Fibroblast of lung (primary cell): ENCODE results near the gene TDRD9. TPM values are rescaled to one million over a fixed set of nuclear protein-coding genes. Genes with fewer than 3 reads are reported as not detected.

Experiments used
- DNase-seq, 2 donors: peaks; one replicate each; pipeline versions ENCODE4 v3.0.0 to v3.0.0-alpha.2; 2010; ENCODE audit warnings: low read depth in 2 of 2
- H2AFZ ChIP-seq: 2 replicates; pipeline ENCODE4 v1.5.1; 2012; ENCODE audit warnings: low read length, control low read depth, inconsistent platforms
- H3K27ac ChIP-seq: 2 replicates; pipeline ENCODE4 v1.5.1; 2011; ENCODE audit warnings: low read length, control low read depth; ENCODE audit not compliant: insufficient read depth
- H3K27me3 ChIP-seq: 2 replicates; pipeline ENCODE4 v1.5.1; 2011; ENCODE audit warnings: mild to moderate bottlenecking, low read length; ENCODE audit not compliant: control insufficient read depth, insufficient read depth
- H3K36me3 ChIP-seq: 2 replicates; pipeline ENCODE4 v1.5.1; 2011; ENCODE audit warnings: low read length; ENCODE audit not compliant: control insufficient read depth, insufficient read depth
- H3K4me1 ChIP-seq: 2 replicates; pipeline ENCODE4 v1.5.1; 2011; ENCODE audit warnings: low read length; ENCODE audit not compliant: control insufficient read depth, insufficient read depth; ENCODE audit errors: extremely low read depth
- H3K4me2 ChIP-seq: 2 replicates; pipeline ENCODE4 v1.5.1; 2011; ENCODE audit warnings: low read length, control low read depth; ENCODE audit not compliant: insufficient read depth; ENCODE audit errors: extremely low read depth
- H3K4me3 ChIP-seq, 4 experiments: fragments of 200-600 bp in 1 of 4; sonication (generic) in 1 of 4; replicated peaks in 1 of 4; 2 replicates each; pipeline ENCODE4 v1.5.1; 2011 to 2016; ENCODE audit warnings: low read length in 4 of 4, low read depth in 3 of 4, mild to moderate bottlenecking in 3 of 4, control low read depth in 2 of 4, inconsistent platforms in 1 of 4, mixed read lengths in 1 of 4; ENCODE audit not compliant: insufficient read depth in 1 of 4; ENCODE audit errors: control extremely low read depth in 1 of 4
- H3K79me2 ChIP-seq: 2 replicates; pipeline ENCODE4 v1.5.1; 2012; ENCODE audit warnings: mild to moderate bottlenecking, low read length, inconsistent platforms; ENCODE audit not compliant: control insufficient read depth, insufficient read depth
- H3K9ac ChIP-seq: 2 replicates; pipeline ENCODE4 v1.5.1; 2011; ENCODE audit warnings: mild to moderate bottlenecking, low read length, control low read depth; ENCODE audit not compliant: insufficient read depth
- H3K9me3 ChIP-seq: 2 replicates; pipeline ENCODE4 v1.5.1; 2012; ENCODE audit warnings: low read depth, low read length; ENCODE audit not compliant: control insufficient read depth, insufficient read depth
- H4K20me1 ChIP-seq: 2 replicates; pipeline ENCODE4 v1.5.1; 2011; ENCODE audit warnings: low read length; ENCODE audit not compliant: control insufficient read depth, insufficient read depth; ENCODE audit errors: extremely low read depth
- EZH2 ChIP-seq: IDR thresholded peaks from 2 replicates; pipeline ENCODE4 v1.5.1; 2012; ENCODE audit warnings: low read length, control low read depth, mild to moderate bottlenecking; ENCODE audit errors: missing control alignments
- polyA plus RNA-seq, 2 donors: library from polyadenylated mRNA; depleted of rRNA in 1 of 2; stranded (reverse) in 1 of 2; unstranded in 1 of 2; fragments of >200 nt; gene quantifications; 2 replicates each; pipeline ENCODE4 v1.2.1, GENCODE V29; 2011 to 2012; ENCODE audit warnings: missing spikeins in 1 of 2
- total RNA-seq: library from RNA; depleted of rRNA; stranded (reverse); fragments of >200 nt; gene quantifications from 2 replicates; pipeline ENCODE4 v1.2.1, GENCODE V29; 2014
- TF ChIP-seq, protein P1 (sequence below), 2 donors: IDR thresholded peaks in 1 of 2; conservative IDR thresholded peaks in 1 of 2; 1 replicate in 1 of 2; 2 replicates in 1 of 2; pipeline ENCODE4 v1.5.1; 2011 to 2012; ENCODE audit warnings: low read length in 2 of 2, control low read depth in 1 of 2, inconsistent platforms in 1 of 2, low read depth in 1 of 2, mild to moderate bottlenecking in 1 of 2

TDRD9 gene
- total and polyA plus RNA-seq, 2 donors (not counting 1 experiment from before 2014, with no cell fraction given) = 0.28 to 0.50 TPM

GRCh38 chr14:104049576-104050240 is 121.5 kb downstream of the TDRD9 start:
- Histone ChIP-seq H4K20me1 (no peaks in the 10 kb centered on the region), H3K79me2 (no peaks in the 10 kb centered on the region), H2AFZ (no peak overlapping the region), H3K9ac (no peak overlapping the region), H3K27me3 (no peaks in the 10 kb centered on the region), H3K4me3 (no peak overlapping the region), H3K4me2 (no peak overlapping the region), H3K9me3 (no peaks in the 10 kb centered on the region), H3K4me1 (no peaks in the 10 kb centered on the region), H3K36me3 (no peaks in the 10 kb centered on the region), H3K27ac (no peak overlapping the region)
- no peak for DNase-seq
- TF ChIP-seq, protein P1, sequence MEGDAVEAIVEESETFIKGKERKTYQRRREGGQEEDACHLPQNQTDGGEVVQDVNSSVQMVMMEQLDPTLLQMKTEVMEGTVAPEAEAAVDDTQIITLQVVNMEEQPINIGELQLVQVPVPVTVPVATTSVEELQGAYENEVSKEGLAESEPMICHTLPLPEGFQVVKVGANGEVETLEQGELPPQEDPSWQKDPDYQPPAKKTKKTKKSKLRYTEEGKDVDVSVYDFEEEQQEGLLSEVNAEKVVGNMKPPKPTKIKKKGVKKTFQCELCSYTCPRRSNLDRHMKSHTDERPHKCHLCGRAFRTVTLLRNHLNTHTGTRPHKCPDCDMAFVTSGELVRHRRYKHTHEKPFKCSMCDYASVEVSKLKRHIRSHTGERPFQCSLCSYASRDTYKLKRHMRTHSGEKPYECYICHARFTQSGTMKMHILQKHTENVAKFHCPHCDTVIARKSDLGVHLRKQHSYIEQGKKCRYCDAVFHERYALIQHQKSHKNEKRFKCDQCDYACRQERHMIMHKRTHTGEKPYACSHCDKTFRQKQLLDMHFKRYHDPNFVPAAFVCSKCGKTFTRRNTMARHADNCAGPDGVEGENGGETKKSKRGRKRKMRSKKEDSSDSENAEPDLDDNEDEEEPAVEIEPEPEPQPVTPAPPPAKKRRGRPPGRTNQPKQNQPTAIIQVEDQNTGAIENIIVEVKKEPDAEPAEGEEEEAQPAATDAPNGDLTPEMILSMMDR (conservative IDR thresholded peaks at IDR 0.05 in 1 of 2, IDR thresholded peaks at IDR 0.05 in 1 of 2; ENCODE audit: low read depth in 1 of 2, low read length in 2 of 2) = no peak

GRCh38 chr14:104051092-104051813 is 123.0 kb downstream of the TDRD9 start:
- Histone ChIP-seq H3K4me2 (no peak overlapping the region), H3K4me1 (no peaks in the 10 kb centered on the region), H3K79me2 (no peaks in the 10 kb centered on the region), H3K9me3 (no peaks in the 10 kb centered on the region), H3K4me3 (no peak overlapping the region), H3K27ac (no peak overlapping the region), H3K27me3 (no peaks in the 10 kb centered on the region), H3K9ac (no peak overlapping the region), H2AFZ (no peak overlapping the region), H3K36me3 (no peaks in the 10 kb centered on the region), H4K20me1 (no peaks in the 10 kb centered on the region)
- DNase-seq = no peak
- TF ChIP-seq EZH2 = no peak
- TF ChIP-seq, protein P1 (conservative IDR thresholded peaks at IDR 0.05 in 1 of 2, IDR thresholded peaks at IDR 0.05 in 1 of 2; ENCODE audit: low read depth in 1 of 2, low read length in 2 of 2) = no peak

GRCh38 chr14:104054222-104054905 is 126.1 kb downstream of the TDRD9 start:
- no peaks in the 10 kb centered on the region for H3K27me3 ChIP-seq
- H3K36me3 ChIP-seq = no peaks in the 10 kb centered on the region
- no peaks in the 10 kb centered on the region for H3K9me3 ChIP-seq
- H3K4me3 ChIP-seq = no peak overlapping the region
- H3K4me1 ChIP-seq = no peaks in the 10 kb centered on the region
- no peak overlapping the region for H2AFZ ChIP-seq
- no peak overlapping the region for H3K4me2 ChIP-seq
- no peak for DNase-seq
- H3K79me2 ChIP-seq = no peaks in the 10 kb centered on the region
- TF ChIP-seq, protein P1 (conservative IDR thresholded peaks at IDR 0.05 in 1 of 2, IDR thresholded peaks at IDR 0.05 in 1 of 2; ENCODE audit: low read depth in 1 of 2, low read length in 2 of 2) = no peak
- no peak for TF ChIP-seq EZH2
- no peak overlapping the region for H3K27ac ChIP-seq
- H4K20me1 ChIP-seq = no peaks in the 10 kb centered on the region
- no peak overlapping the region for H3K9ac ChIP-seq
